ENCODE data around the gene CDK5.
"Not testable (repeated sequence)": the region's sequence is repeated elsewhere in the genome, so short reads cannot be mapped to it uniquely, and the experiment has no call there.

Gene CDK5

DNA sequence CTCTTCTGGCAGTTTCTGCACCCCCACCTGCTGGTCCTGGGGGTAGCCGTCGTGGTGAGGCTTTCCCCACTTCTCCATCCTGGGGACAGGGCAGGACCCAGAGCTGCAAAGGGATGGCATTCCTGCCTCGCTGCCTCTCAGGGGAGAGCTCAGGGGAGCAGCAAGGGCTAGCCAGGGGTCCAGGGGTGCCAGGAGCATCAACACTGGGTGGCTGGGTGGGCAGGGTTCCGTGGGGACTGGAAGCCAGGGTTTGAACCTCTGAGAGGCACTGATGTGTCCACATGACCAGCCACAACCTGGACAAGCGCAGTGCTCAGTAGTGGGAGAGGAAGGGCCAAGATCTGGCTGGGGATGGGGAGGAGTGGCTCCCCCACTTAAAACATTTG lies 23.8 kb downstream of the CDK5 start:
- no peak for DNase-seq

DNA sequence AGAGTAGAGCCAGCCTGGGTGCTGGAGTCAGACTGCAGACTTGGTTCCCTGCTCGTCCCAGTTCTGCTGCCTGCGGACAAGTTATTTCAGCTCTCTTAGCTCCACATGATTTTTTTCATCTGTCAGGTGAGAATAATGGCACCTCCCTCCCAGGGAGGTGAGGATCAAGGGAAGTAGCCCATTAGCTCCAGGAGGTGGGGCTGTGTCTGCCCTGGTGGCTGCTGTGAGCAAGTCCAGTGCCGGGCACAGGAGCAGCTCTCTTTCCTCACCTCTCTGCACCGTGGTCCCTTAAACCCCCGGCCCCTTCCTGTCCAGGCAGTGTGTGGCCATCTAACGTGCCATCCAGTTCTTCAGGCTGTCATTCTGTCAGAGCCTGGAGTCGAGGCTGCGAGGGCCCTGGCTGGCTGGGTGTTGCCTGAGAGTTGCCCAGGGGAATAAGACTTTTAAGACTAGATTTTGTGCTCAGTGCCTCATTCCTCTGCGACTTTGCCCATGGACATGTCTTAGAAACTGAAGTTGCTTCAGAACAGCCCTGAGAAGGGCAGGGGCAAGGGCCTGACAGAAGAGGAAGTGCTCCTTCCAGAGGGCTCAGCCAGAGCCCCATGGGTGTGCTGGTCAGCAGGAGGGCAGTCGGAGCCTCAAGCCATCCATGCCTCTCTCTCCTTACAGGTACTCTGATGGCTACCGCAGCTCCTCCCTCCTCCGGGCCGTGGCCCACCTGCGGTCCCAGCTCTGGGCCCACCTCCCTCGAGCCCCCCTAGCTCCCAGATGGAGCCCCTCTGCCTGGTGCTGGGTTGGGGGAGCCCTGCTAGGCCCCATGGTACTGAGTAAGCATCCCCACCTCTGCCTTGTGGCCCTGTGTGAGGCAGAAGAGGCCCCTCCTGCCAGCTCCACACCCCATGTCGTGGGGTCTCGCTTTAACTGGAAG lies 24.5 kb downstream of the CDK5 start:
- no peak for DNase-seq

DNA sequence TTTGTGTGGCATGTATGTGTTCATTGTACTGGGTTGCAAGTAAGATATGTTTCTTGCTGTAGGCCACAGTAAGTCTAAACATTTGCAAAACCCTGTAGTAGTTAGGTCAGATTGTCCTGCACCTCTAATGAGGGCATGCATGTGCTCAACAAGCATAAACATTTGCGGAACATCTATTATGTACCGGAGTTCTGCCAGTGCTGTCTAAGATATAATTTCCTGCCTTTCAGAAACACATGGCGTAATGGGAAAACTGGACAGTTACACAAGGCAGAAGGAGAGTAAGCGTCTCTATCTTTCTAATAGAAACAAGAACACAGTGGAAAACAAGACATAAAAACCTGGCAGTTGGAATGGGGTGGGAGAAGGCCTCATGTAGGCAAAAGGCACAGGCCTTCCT lies 26.7 kb downstream of the CDK5 start:
- no peak for DNase-seq

DNA sequence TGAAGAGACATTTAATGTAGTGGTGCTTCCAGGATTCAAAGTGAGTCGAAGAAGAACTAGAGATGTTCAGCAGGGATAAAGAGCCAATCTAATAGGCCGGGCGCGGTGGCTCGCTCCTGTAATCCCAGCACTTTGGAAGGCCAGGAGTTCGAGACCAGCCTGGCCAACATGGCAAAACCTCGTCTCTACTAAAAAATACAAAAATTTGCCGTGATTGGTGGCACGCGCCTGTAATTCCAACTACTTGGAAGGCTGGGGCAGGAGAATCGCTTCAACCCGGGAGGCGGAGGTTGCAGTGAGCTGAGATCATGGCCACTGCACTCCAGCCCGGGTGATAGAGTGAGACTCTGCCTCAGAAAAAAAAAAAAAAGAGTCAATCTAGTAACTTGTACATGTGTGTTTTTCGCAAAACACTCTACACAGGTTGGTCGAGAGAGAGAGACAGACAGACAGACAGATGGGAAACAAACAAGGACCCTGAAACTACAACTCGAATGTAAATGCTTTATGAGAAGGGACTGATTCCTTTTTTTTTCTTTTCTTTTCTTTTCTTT lies 28.7 kb downstream of the CDK5 start:
- DNase-seq = no peak

DNA sequence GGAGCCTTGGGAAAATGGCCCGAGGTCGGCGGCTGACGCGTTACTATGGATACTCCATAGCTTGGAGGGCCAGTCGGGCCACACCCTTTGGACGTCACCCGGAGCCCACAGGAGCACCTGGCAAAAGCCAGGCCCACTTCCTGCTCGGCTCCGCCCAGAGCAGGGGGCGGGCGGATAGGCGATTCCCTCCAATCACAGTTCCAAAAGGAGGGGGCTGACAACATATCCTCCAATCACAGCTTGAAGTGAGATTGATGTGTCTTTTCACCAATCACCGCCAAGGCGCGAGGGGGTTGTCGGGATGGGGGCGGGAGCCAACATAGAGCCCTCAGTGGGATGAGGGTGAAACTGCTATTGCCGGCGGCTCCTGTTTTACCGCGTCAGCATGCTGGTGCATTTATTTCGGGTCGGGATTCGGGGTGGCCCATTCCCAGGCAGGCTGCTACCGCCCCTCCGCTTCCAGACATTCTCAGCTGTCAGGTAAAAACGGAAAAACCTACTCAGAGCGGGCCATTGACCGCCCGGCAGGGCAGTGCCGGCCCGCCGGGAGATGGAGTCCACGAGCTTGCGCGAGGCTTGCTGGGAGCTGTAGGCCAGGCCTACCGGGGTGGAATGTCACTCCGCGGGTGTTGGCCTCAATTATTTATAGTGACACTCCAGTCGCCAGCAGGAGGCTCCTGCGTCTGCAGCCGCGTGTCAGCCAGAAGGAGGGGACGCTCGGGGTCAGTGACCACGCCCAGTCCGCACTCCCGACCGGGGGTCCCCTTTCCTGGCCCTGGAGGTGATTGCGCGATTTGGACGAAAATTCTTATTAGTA lies 29.4 kb downstream of the CDK5 start, which contains the start of gene ABCB8:
Gene ABCB8, plus strand, starts transcription at position 320 of the 817 bp plus-strand sequence. Its CDS starts 66 bp downstream, at position 386.
- DNase-seq = peak; percentile 98

DNA sequence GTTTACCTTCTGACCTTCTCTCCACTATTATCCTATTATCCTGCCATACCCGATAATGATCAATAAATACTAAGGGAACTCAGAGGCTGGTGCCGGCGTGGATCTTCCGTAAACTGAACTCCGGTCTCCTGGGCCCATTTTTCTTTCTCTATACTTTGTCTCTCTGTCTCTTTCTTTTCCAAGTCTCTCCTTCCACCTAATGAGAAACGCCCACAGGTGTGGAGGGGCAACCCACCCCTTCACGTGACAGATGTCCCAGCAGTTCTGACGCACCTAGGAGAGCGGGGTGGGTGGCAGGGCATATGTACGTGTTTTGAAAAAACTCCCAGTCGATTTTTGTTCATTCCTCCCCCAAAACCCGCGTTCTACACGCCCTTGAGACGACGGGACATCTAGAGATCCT lies 30.0 kb downstream of the CDK5 start:
- not testable (repeated sequence) for DNase-seq

DNA sequence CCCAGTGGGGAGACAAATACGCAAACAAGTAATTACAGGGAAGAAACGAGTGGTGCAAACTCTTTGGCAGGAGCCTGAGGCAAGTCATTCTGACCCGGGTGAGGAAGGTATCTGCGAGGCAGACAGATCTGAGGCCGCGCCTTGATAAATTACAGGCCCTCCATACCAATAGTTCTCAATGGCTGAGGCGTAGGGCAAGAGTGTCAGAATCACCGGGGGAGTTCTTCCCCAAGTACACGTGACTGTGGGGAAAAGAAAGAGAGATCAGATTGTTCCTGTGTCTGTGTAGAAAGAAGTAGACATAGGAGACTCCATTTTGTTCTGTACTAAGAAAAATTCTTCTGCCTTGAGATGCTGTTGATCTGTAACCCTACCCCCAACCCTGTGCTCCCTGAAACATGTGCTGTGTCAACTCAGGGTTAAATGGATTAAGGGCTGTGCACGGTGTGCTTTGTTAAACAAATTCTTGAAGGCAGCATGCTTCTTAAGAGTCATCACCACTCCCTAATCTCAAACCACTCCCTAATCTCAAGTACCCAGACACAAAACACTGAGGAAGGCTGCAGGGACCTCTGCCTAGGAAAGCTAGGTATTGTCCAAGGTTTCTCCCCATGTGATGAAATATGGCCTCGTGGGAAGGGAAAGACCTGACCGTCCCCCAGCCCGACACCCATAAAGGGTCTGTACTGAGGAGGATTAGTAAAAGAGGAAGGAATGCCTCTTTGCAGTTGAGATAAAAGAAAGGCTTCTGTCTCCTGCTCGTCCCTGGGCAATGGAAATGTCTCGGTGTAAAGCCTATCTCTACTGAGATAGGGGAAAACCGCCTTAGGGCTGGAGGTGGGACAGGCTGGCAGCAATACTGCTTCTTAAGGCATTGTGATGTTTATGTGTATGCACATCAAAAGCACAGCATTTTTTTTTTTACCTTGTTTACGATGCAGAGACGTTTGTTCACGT lies 30.6 kb downstream of the CDK5 start:
- not testable (repeated sequence) for DNase-seq

DNA sequence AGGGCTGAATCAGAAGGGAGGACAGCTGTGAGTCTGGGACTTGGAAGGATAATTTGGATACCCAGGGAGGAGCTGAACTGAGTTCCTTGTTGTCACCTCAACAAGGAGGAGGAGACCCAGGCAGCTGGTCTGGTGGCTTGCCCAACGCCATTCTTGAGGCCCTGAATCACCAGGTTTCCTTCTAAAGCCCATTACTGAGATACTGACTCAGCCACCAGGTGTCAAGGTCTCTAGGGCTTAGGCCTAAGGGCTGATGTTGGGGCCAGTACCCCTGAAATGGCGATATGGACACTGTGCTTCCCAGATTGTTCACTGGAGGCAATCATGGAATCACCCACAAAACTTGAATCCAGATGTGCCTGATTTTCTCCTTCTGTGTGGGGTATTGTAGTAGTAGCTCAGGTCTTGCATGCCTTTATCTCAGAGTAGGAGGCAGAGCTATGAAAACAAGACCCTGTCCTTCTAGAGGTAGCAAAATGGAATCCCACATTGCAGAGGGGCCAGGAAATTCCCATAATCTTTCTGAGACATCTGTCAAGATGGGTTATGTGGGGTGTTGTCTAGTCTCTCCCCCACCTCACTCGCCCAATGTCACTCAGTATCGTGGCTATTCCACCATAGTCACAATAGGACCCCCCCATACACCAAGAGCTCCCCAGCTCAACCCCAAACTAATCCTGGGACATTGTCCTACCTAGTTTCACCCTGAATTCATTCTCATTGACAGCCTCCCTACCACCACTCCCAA lies 31.6 kb downstream of the CDK5 start:
- no peak for DNase-seq

DNA sequence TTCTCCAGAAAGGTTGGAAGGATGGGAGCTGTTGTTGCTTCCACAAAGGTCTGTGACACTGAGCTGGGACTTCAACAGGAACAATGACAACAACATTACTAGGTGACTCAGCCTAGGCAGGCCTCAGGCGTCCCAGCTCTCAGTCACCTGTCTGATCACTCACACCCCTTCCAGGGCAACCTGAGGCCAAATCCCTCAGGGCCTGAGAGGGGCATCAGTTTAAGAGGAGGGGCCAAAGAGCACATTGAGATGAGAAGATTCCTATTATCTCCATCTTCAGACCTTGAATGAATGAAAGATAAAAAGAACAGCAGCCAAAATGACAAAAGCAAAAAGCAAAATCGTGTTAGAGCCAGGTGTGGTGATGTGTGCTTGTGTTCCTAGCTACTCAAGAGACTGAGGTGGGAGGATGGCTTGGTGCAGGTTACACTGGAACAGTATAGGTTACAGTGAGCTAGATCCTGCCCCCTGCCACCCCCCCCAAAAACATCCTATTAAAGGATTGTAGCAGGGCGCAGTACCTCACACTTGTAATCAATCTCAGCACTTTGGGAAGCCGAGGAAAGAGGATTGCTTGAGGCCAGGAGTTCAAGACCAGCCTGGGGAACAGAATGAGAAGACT lies 33.2 kb downstream of the CDK5 start, which contains the start of gene ATG9B:
Gene ATG9B, minus strand, starts transcription at position 60 of the 622 bp plus-strand sequence. CDS start 71 bp downstream, outside the sequence.
- DNase-seq = no peak

DNA sequence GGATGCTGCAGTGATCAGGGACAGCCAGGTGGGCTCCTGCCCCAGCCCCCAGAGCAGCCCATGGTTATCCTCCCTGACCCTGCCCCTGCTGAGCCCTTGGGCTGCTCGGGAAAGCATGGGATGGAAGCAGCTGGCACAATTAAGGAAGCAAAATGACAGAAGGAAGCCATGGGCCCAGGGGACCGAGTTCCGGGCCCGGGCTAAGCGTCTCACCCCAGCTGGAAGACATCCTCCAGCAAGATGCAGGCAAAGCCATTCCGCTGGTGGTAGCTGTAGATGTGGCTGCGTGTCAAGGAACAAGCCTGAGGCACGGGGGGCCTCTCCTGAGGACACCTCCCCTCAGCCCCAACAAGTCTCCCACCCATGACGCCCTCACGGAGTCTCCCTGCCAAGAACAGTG lies 34.5 kb downstream of the CDK5 start:
- DNase-seq = no peak

DNA sequence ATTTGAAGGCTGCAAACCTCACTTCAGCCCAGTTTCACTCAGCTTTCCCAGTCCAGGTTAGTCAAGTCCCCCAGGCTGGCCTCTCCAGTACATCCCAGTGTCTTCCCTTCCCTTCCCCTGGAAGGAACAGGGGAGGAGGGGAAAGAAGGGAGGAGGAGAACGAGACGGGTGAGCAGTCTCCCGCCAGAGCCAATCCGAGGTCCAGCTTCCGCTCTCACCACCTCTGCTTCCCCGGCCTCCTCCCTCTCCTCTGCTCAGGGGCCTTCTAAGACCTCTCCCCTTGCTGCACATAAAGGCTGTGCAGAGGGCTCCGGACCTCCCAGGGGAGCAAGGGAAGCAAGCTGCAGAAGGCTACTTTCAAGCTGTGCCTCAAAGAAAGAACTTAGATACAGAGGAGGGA lies 37.5 kb downstream of the CDK5 start:
- no peak for DNase-seq

DNA sequence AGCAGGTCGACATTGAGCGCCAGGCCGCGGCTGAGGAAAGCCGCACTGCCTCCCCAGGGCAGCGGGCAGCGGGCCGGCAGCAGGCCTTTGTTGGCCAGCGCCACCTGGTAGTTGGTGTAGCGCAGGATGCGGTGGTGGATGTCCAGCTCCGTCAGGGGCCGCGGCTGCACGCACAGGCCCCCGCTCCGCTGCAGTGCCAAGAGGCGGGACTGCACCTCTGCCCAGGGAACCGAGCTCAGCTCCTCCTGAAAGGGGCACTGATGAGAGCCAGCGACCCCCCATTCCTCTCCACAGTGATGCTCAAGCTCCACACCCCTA lies 38.6 kb downstream of the CDK5 start:
- no peak for DNase-seq

DNA sequence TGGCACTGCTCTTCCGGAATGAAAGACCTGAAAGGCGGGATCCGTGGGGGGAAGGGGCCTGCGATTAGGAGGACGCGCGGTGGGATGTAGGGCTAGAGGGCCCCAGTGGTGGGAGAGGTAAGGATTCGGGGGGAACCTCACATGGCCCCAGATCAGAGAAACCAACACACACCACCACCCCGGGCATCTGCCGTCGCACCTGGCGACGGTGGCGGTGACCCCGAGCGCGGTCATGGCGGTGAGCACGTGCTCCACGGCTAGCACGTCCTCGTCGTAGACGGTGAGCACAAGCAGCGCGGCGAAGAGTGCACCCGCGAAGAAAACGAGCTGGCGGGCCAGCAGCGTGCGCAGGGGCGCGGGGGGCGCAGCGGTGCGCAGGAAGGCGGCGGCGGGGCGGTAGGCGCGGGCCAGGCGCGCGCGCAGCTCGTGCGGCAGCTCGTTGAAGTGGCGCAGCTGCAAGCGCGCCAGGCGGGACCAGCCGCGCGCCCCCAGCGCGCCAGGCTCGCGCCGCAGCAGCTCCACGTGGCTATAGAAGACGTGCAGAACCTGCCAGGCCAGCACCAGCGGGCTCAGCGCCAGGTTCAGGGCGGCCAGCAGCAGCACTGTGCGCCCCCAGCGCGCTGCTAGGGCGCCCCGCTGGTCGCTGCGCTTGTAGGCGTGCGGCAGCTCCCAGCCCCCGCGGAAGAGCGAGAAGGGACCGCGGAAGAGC lies 39.1 kb downstream of the CDK5 start:
- peak; percentile 49 for DNase-seq

DNA sequence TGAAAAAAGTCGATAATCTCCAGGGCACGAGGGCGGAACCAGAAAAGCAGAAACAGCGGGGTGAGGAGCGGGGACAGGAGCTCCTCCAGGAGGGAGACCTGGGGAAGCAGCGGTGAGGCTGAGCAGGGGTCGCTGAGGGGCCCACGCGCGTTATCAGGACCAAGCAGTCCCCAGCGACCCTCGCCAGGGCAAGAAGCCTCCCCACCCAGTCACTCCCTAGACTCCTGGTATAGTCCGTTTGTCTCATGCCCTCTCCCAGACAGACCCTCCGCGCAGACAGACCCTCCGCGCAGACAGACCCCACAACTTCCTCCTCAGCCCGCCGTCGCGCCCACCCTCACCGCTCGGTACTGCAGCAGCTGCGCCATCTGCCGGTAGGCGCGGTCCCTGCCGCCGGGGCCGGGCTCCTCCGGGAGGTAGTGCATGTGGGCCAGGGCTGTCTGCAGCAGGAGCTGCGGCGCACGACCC lies 39.7 kb downstream of the CDK5 start:
- peak; percentile 87 for DNase-seq

DNA sequence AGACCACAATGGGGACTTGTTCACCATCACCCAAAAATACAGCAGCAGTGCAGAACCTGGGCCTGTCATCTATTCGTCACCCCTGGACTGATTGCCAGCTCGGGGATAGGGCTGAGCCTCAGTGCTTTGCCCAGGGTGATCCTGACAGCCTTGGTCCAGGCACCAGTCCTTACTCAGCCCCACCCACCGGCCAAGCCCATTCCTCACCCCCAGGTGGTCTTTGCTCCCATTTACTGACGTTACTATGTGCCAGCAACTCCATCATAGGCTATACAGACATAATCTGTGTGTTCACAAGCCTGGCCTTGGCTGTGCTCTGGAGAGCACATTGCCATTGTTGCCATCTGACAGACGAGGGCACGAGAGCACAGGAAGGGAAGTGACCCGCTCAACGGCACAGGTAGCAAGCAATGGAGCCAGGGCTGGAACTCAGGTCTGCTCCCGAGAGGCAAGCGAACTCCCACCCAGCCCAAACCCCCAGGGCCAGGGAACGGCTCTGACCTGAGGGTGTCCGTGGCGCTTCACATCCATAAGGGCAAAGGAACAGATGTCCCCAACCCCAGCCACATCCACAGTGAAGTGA lies 40.2 kb downstream of the CDK5 start:
- DNase-seq = peak; percentile 30

DNA sequence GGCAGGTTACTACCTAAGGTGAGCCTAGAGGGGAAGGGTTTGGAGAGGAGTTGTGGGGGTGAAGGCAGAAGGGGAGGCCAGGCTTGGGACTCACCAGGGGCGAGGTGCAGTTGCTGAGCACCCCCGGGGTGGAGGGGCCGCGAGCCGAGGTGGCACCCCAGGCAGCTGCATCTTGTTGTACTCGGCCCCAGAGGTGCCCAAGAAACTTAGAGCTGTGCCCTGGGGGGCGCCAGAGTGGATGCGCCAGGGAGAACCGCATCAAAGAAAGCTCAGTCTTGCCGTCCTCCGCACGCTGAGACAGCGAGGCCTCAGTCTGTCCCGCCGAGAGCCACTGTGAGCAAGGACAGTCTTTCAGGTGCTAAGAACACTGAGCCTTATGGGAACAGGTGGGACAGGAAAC lies 40.8 kb downstream of the CDK5 start:
- DNase-seq = no peak

DNA sequence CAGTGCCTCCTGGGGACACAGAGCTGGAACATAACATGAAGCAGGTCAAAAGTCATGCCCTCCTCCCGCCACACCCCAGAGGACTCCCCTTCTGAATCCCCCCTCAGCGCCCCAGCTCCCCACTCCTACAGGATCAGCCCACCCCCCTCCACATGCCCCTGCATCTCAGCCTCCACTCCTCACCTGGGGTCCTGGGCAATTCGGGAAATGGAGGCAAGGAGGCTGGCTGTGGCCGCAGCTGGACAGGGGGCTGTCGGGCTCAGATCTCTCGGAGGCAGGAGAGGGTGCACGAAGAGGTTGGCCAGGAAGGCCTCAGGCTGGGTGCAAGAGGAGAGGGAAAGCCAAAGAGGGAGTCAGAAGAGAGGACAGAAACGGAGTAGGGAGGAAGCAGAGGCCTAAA lies 41.2 kb downstream of the CDK5 start:
- DNase-seq = no peak

DNA sequence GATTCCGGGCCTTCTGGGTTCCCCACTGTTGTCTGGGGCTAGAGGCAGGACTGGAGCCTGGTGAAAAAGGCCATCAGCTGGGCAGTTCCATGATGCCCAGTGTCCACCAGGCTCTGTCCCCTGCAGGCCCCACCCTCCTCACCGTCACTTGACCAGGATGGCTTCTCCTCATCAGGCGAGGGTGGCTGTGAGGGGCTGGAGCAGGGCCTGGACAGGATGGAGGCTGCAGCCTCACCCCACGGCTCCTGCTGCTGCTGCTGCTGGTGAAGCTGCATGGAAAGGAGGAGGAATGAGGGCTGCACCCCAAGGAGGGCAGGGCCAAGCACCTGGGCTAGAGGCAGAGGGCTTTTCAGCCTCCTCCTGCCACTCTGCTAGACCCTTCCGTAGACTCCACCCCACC lies 41.7 kb downstream of the CDK5 start:
- no peak for DNase-seq

DNA sequence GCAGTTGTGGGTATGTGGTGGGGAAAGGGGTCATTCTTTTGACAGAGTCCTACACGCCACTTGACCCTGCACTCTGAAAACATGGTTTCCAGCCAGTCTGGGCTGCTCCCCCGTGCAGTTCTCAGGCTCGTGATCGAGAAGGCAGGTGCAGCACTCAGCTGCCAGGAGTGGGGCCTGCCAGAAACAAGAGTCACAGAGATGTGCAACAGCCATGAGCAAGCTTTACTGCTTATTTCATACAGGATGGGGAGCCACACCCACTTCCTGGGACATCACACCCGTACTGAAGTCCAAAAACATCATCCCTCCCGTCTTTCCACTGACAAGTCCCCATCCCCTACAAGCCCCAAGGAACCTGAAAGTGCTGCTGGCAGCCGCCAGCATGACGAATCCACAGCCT lies 42.7 kb downstream of the CDK5 start:
- DNase-seq = peak; percentile 74
